Left ventricle myocardium inferior (tissue), 1 donor: Measurements from ENCODE around the gene TMED1. TPM values are rescaled to one million over a fixed set of nuclear protein-coding genes. Genes with fewer than 3 reads are reported as not detected.
"Not testable (repeated sequence)": the region's sequence is repeated elsewhere in the genome, so short reads cannot be mapped to it uniquely, and the experiment has no call there.

Experiments used
- DNase-seq: peaks from one replicate; pipeline ENCODE4 v3.0.0-alpha.2; 2020
- H3K27ac ChIP-seq: fragments of 200-600 bp; replicated peaks from 2 replicates; pipeline ENCODE4 v1.8.0; 2021
- H3K27me3 ChIP-seq: fragments of 200-600 bp; 2 replicates; pipeline ENCODE4 v1.8.0; 2021; ENCODE audit warnings: low read depth
- H3K36me3 ChIP-seq: fragments of 200-600 bp; 2 replicates; pipeline ENCODE4 v1.8.0; 2021
- H3K4me1 ChIP-seq: fragments of 200-600 bp; 2 replicates; pipeline ENCODE4 v1.8.0; 2021
- H3K4me3 ChIP-seq: fragments of 200-600 bp; 2 replicates; pipeline ENCODE4 v1.8.0; 2021; ENCODE audit warnings: mild to moderate bottlenecking, moderate library complexity
- H3K9me3 ChIP-seq: fragments of 200-600 bp; replicated peaks from 2 replicates; pipeline ENCODE4 v1.8.0; 2021
- intact Hi-C: fragments of 100-400 bp; cut with micrococcal nuclease; formaldehyde crosslinking; loops from one replicate; pipeline ENCODE4 v1.11.0; 2022
- total RNA-seq: library from RNA; stranded (reverse); fragmentation: NEBNext Ultra II Directional; extraction: Animal tissue kit (Norgen Biotek cat#: 25700); gene quantifications from one replicate; pipeline ENCODE4 v1.2.1, GENCODE V29; 2021
- TF ChIP-seq, protein P1 (sequence below): fragments of 200-600 bp; IDR thresholded peaks from 2 replicates; pipeline ENCODE4 v1.8.0; 2021; ENCODE audit warnings: antibody characterized with exemption, mild to moderate bottlenecking, borderline replicate concordance
- donor health status: DM: no; HTN: yes; CAD: no; lungs with severe emphysema.

TMED1 gene
- total RNA-seq, 1 donor from 2014 or later: 32.9 TPM

DNA sequence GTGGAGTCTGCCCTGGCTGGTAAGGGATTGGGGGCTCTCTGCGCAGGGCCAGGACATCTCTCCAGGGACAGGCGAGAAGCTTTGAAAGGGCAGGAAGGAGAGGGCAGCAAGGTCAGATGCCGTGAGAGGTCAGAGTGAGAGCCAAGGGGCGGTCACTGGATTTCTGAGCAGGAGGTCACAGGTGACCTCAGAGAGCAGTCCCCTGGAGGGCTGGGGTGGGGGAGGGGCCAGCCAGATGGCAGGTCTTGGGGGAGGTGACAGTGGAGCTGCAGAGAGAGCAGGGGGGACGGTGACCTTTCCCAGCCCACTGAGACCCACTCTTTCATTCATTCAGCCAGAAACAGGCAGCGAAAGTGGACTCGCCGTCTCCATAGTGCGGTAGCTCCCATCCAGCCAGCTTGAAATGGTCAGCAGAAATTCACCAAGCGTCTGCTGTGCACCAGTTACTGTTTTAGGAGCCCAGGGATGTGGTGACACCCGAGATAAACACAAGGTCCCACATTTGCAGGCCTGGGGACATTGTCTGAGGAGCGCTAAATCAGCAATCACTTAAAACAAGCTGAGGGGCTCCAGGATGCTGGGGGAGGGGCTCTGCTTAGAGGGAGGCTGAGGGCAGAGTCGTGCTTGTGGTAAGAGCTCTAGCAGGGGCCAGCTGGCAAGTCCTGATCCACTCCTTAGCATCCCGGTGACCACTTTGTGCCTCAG is 45.5 kb upstream of the TMED1 start:
- H3K36me3 ChIP-seq: no peaks in the 10 kb centered on the region
- peak overlapping the region; percentile 23 for H3K4me3 ChIP-seq
- TF ChIP-seq, protein P1, sequence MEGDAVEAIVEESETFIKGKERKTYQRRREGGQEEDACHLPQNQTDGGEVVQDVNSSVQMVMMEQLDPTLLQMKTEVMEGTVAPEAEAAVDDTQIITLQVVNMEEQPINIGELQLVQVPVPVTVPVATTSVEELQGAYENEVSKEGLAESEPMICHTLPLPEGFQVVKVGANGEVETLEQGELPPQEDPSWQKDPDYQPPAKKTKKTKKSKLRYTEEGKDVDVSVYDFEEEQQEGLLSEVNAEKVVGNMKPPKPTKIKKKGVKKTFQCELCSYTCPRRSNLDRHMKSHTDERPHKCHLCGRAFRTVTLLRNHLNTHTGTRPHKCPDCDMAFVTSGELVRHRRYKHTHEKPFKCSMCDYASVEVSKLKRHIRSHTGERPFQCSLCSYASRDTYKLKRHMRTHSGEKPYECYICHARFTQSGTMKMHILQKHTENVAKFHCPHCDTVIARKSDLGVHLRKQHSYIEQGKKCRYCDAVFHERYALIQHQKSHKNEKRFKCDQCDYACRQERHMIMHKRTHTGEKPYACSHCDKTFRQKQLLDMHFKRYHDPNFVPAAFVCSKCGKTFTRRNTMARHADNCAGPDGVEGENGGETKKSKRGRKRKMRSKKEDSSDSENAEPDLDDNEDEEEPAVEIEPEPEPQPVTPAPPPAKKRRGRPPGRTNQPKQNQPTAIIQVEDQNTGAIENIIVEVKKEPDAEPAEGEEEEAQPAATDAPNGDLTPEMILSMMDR: no peak
- H3K4me1 ChIP-seq: peaks cover 78% of the 10 kb centered on the region
- H3K9me3 ChIP-seq: no peaks in the 10 kb centered on the region
- no peak for DNase-seq
- peak overlapping the region; percentile 78 for H3K27ac ChIP-seq
- intact Hi-C loops: no loop called here
- H3K27me3 ChIP-seq: no peaks in the 10 kb centered on the region

DNA sequence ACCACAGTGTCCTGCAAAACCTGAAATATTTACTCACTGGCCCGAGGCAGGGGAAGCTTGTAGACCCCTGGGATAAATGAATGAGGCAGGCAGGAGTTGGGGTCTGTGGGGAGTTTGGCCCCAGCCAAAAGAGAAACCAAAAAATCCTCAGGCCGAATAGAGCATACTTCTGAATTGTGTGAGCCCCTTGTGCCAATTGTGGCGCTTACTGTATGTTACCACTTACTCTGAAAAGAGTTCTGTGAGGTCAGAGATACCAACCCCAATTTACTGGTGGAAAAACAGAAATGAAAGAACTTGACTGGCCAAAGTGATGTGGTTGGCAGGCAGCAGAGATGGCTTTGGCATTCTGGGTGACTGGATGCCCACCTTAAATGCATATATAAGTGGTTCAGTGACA is 42.2 kb upstream of the TMED1 start:
- intact Hi-C loops: no loop called here
- H3K4me3 ChIP-seq: no peak overlapping the region
- peaks cover 97% of the 10 kb centered on the region for H3K4me1 ChIP-seq

DNA sequence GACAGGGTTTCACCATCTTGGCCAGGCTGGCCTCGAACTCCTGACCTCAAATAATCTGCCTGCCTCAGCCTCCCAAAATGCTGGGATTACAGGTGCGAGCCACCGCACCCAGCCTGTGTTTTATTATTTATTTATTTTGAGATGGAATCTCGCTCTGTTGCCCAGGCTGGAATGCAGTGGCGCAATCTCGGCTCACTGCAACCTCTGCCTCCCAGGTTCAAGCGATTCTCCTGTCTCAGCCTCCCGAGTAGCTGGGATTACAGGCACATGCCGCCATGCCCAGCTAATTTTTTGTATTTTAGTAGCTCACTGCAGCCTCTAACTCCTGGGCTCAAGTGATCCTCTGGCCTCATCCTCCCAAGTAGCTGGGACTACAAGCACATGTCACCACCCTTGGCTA is 41.6 kb upstream of the TMED1 start:
- DNase-seq, intact Hi-C loops, H3K27me3 ChIP-seq, H3K9me3 ChIP-seq, H3K4me3 ChIP-seq, H3K36me3 ChIP-seq: not testable (repeated sequence)
- Histone ChIP-seq H3K27ac (peak overlapping the region; percentile 78), H3K4me1 (peaks cover 97% of the 10 kb centered on the region)

More for the DNA sequence above, 42.2 kb upstream of the TMED1 start:
- TF ChIP-seq, protein P1: no peak
- H3K27me3 ChIP-seq: no peaks in the 10 kb centered on the region
- no peaks in the 10 kb centered on the region for H3K9me3 ChIP-seq
- H3K27ac ChIP-seq: peak overlapping the region; percentile 78
- no peak for DNase-seq
- H3K36me3 ChIP-seq: no peaks in the 10 kb centered on the region

DNA sequence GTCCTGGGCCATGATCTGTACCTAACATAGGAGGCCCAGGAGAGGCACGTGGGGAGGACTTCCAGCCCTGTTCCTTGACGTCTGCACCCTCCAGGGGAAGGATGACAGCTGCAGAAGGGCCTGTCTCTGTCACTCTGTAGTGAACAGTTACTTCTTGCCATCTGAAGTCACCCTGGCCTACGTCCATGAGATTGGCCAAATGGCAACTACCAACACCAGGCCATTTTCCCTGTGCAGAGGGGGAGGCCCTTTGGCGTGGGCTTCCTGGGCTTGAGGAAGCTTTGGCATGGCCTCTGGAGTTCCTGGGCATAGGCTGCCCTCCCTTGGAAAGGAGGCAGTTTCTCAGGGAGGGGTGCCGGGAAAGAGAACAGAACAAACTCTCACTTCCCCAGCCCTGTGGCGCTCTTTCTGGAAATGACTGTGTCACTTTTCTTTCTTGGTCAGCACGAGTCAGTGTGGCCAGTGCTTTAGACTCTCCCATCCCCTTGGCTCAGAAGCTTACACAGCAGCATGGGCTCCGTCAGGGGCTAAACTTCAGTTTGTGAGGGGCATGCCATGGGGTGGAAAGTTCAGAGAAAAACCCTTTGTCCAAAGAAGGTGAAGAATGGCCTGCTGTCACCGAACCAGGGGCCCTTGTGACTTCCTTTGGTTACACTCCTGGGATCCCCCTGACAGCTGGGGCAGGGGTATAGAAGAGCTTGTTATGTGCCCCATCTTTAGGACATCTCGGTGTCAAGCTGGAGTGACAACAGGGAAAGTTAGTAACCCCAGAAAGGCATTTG is 40.6 kb upstream of the TMED1 start:
- no peaks in the 10 kb centered on the region for H3K36me3 ChIP-seq
- peak overlapping the region; percentile 78 for H3K27ac ChIP-seq
- intact Hi-C loops: no loop called here
- DNase-seq: peak; percentile 31
- H3K27me3 ChIP-seq: no peaks in the 10 kb centered on the region
- H3K4me3 ChIP-seq: no peak overlapping the region
- H3K4me1 ChIP-seq: peaks cover 93% of the 10 kb centered on the region
- TF ChIP-seq, protein P1: no peak
- no peaks in the 10 kb centered on the region for H3K9me3 ChIP-seq

DNA sequence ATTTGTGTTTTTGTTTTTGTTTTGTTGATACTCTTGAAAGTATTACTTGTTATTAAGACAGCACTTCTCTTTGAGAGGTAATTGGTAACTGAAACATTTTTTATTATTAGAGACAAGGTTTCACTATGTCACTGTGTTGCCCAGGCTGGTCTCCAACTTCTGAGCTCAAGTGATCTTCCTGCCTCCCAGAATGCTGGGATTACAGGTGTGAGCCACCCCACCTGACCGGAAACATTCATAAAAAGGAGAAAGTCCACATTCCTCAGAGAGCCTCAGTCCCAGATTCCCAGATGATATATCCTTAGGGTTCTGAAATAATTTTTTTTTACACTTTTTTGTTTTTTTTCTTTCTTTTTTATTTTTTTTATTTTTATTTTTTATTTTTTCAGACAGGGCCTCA is 38.0 kb upstream of the TMED1 start:
- Histone ChIP-seq H3K27ac (no peak overlapping the region), H3K36me3 (no peaks in the 10 kb centered on the region), H3K27me3 (no peaks in the 10 kb centered on the region), H3K4me1 (peaks cover 75% of the 10 kb centered on the region), H3K4me3 (no peak overlapping the region), H3K9me3 (no peaks in the 10 kb centered on the region)
- no peak for DNase-seq
- TF ChIP-seq, protein P1: no peak
- intact Hi-C loops: no loop called here
